Gastroesophageal sphincter (tissue), 4 donors: ENCODE results near the gene WDCP. TPM values are rescaled to one million over a fixed set of nuclear protein-coding genes. Genes with fewer than 3 reads are reported as not detected.

Source experiments
- ATAC-seq: fragments of 150-250 bp; one replicate; pipeline ENCODE4 v1.9.1; 2016; ENCODE audit warnings: mild to moderate bottlenecking, moderate library complexity
- H3K27ac ChIP-seq, 4 donors: fragments of 200-600 bp; sonication (generic) in 3 of 4; 1 replicate in 3 of 4; 2 replicates in 1 of 4; pipeline ENCODE4 v1.5.1; 2016 to 2019
- H3K27me3 ChIP-seq: fragments of 200-600 bp; sonication (generic); one replicate; pipeline ENCODE4 v1.5.1; 2019
- H3K36me3 ChIP-seq, 2 donors: fragments of 200-600 bp; sonication (generic); one replicate each; pipeline ENCODE4 v1.5.1; 2019; ENCODE audit warnings: control low read depth in 1 of 2
- H3K4me1 ChIP-seq, 3 donors: fragments of 200-600 bp; sonication (generic); 1 replicate in 2 of 3; 2 replicates in 1 of 3; pipeline ENCODE4 v1.5.1; 2016 to 2019; ENCODE audit warnings: control low read depth in 2 of 3
- H3K4me3 ChIP-seq, 2 donors: fragments of 200-600 bp; sonication (generic); one replicate each; pipeline ENCODE4 v1.5.1; 2019; ENCODE audit warnings: mild to moderate bottlenecking in 1 of 2, moderate library complexity in 1 of 2
- H3K9me3 ChIP-seq, 3 donors: fragments of 200-600 bp; sonication (generic); one replicate each; pipeline ENCODE4 v1.5.1; 2017 to 2019; ENCODE audit warnings: control low read depth in 2 of 3
- EP300 ChIP-seq: sonication (generic); formaldehyde crosslinking; IDR thresholded peaks from one replicate; pipeline ENCODE4 v1.6.1; 2017; ENCODE audit warnings: antibody characterized with exemption, mild to moderate bottlenecking
- POLR2A ChIP-seq, 2 donors: fragments of 450-650 bp; IDR thresholded peaks; one replicate each; pipeline ENCODE4 v1.6.1; 2017; ENCODE audit warnings: antibody characterized with exemption in 2 of 2, mild to moderate bottlenecking in 2 of 2, moderate library complexity in 1 of 2
- POLR2AphosphoS5 ChIP-seq: sonication (generic); formaldehyde crosslinking; IDR thresholded peaks from one replicate; pipeline ENCODE4 v1.6.1; 2017; ENCODE audit warnings: antibody characterized with exemption
- WGBS, 2 donors: methylation state at CpG; one replicate each; pipeline ENCODE4 v1.1.5; 2018; ENCODE audit warnings: low coverage in 1 of 2; 5-methylcytosine and 5-hydroxymethylcytosine counted together
- total RNA-seq, 4 donors: library from RNA; depleted of rRNA; stranded (reverse); fragments of >200 nt; gene quantifications; one replicate each; pipeline ENCODE4 v1.1.0, GENCODE V29; 2016
- TF ChIP-seq, protein P1 (sequence below), 4 experiments: fragments of 200-600 bp in 2 of 4; fragments of 450-650 bp in 2 of 4; sonication (generic) in 1 of 4; IDR thresholded peaks; one replicate each; pipeline ENCODE4 v1.5.1; 2017 to 2019; ENCODE audit warnings: antibody characterized with exemption in 4 of 4, mild to moderate bottlenecking in 2 of 4, moderate library complexity in 2 of 4

WDCP gene
- total RNA-seq, 4 donors from 2014 or later = 5.9 to 7.3 (median 6.4) TPM

DNA sequence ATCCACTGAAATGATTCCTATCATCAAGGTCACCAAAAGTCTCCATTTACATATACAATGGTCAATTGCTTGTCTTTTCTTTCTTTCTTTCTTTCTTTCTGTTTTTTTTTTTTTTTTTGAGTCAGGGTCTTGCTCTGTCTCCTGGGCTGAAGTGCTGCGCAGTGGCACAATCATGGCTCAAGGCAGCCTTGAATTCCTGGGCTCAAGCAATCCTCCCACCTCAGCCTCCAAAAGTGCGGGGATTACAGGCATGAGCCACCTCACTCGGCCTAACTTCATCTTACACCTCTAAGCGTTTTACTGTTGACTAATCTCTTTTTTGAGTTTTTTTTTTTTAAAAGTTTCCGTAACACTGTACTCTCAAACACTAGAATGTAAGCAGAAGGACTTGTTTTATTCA is 28.1 kb upstream of the WDCP start:
- WGBS, 2 donors = 50 to 57% methylated on average over 5 of the region's 5 CpGs
- Histone ChIP-seq H3K27ac (peak overlapping the region; percentile 52 to 99 (median 94)), H3K36me3 (peaks cover 0 to 61% of the 10 kb centered on the region in 2 donors), H3K4me1 (peaks cover 0 to 36% (median 13%) of the 10 kb centered on the region in 3 donors), H3K4me3 (peak overlapping the region; percentile 84 to 86), H3K9me3 (no peaks in the 10 kb centered on the region), H3K27me3 (no peaks in the 10 kb centered on the region)
- ATAC-seq = no peak
- TF ChIP-seq POLR2AphosphoS5 (no peak), POLR2A (IDR thresholded peaks at IDR 0.05) (no peak), EP300 (no peak)
- TF ChIP-seq, protein P1, sequence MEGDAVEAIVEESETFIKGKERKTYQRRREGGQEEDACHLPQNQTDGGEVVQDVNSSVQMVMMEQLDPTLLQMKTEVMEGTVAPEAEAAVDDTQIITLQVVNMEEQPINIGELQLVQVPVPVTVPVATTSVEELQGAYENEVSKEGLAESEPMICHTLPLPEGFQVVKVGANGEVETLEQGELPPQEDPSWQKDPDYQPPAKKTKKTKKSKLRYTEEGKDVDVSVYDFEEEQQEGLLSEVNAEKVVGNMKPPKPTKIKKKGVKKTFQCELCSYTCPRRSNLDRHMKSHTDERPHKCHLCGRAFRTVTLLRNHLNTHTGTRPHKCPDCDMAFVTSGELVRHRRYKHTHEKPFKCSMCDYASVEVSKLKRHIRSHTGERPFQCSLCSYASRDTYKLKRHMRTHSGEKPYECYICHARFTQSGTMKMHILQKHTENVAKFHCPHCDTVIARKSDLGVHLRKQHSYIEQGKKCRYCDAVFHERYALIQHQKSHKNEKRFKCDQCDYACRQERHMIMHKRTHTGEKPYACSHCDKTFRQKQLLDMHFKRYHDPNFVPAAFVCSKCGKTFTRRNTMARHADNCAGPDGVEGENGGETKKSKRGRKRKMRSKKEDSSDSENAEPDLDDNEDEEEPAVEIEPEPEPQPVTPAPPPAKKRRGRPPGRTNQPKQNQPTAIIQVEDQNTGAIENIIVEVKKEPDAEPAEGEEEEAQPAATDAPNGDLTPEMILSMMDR (IDR thresholded peaks at IDR 0.05) = no peak

DNA sequence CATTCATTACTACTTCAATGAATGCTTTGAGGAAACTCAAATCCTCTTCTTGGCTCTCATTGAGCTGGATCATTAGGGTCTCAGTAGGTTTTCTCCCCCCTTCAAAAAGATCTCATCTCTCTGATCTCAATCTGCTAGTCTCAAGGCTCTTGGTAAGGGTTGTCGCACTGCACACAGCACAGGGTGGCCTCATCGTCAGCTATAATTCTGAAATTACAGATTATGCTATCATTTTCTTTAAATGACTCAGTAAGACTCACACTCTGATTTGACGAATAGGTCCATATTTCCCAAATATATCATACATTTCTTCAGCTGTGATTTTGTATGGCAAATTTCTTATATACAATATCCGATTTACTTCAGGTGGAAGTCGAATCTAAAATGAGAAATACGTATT is 26.6 kb upstream of the WDCP start:
- 82 to 89% methylated on average over 6 of the region's 6 CpGs for WGBS, 2 donors

DNA sequence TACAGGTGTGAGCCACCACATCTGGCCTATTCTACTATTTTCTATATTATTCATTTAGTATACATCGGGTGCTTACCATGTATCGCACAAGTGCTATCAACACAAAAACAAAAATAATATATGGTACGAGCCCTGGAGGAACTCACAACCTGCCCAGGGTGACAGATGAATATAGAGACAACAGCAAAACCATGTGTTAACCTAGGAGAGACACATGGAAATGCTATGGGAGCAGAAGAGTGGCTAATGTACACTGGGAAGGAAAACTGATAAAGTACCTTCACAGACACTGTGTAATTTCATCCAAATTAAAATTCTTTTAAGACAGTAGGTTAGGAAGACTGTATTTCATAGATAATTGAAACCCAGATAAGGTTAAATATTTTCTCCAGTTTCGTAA is 25.1 kb upstream of the WDCP start:
- no peak for ATAC-seq
- Histone ChIP-seq H3K36me3 (peaks cover 0 to 76% of the 10 kb centered on the region in 2 donors), H3K4me3 (no peak overlapping the region), H3K9me3 (no peaks in the 10 kb centered on the region), H3K27ac (no peak overlapping the region), H3K27me3 (no peaks in the 10 kb centered on the region), H3K4me1 (peaks cover 0 to 27% (median 8%) of the 10 kb centered on the region in 3 donors)
- TF ChIP-seq EP300 (no peak), POLR2A (IDR thresholded peaks at IDR 0.05) (no peak), POLR2AphosphoS5 (no peak)
- TF ChIP-seq, protein P1 (IDR thresholded peaks at IDR 0.05) = no peak
- WGBS, 2 donors = 86 to 89% methylated on average over 4 of the region's 4 CpGs

More for the DNA sequence above, 26.6 kb upstream of the WDCP start:
- H3K4me1 ChIP-seq = peaks cover 0 to 36% (median 13%) of the 10 kb centered on the region in 3 donors
- ATAC-seq = no peak
- H3K27me3 ChIP-seq = no peaks in the 10 kb centered on the region
- H3K4me3 ChIP-seq = no peak overlapping the region
- no peak overlapping the region for H3K27ac ChIP-seq
- H3K9me3 ChIP-seq = no peaks in the 10 kb centered on the region
- no peak for TF ChIP-seq EP300
- peaks cover 0 to 62% of the 10 kb centered on the region in 2 donors for H3K36me3 ChIP-seq

DNA sequence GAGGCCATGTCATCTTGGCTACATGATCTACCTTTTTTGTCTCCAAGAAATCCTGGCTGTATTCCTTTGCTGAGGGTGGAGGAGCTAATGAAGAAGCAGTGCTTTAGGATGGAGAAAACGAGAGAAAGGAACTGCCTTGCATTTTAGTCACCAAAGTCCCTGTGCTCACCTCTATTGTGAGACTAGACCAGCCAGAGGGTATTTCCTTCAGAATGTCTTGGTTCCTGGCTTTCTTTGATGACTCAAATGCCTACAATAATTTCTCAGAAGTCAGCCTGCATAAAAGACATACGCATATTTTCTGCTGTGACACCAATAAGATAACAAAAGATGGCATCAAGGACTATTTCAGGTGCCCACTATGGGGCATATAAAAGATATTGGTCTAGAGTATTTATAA is 18.1 kb upstream of the WDCP start:
- WGBS, 2 donors = 84 to 85% methylated on average over 2 of the region's 2 CpGs
- ATAC-seq = no peak
- peaks cover 0 to 55% of the 10 kb centered on the region in 2 donors for H3K36me3 ChIP-seq

DNA sequence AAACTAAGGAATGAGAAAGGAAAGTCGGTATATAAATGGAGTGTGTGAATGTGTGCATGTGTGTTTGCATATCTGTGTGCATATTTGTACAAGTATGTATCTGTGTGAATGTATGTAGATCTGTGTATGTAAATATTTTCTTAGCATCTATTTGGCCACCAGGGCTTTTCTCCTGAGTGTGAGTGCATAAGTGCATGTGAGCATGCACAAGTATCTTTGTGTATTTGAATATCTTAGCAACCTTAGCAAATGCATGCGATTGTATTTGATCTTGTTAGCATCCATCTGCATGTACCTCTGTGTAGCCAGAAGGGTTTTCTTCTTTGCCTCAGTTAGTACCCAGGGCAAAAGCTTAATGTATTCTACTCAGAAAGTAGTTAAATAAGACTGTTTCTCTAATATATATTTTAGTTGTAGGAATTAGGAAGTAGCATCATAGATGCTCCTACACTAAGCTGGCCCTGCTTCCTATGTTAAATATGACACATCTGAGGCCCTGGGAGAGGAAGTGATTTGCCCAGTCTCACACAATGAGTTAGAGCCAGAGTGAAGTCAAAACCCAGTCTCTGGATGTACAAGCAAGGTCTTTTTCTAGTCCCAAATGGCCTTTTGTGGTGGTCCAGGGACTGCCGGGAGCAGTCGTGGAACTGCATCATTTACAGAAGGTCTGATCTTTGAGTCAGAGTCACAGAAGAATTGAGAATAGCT is 11.5 kb upstream of the WDCP start:
- no peak overlapping the region for H3K4me3 ChIP-seq
- H3K36me3 ChIP-seq = no peaks in the 10 kb centered on the region
- ATAC-seq = no peak
- TF ChIP-seq, protein P1 (IDR thresholded peaks at IDR 0.05) = no peak
- TF ChIP-seq EP300 (no peak), POLR2AphosphoS5 (no peak), POLR2A (IDR thresholded peaks at IDR 0.05) (no peak)
- H3K9me3 ChIP-seq = no peaks in the 10 kb centered on the region
- no peak overlapping the region for H3K27ac ChIP-seq
- no peaks in the 10 kb centered on the region for H3K27me3 ChIP-seq
- no peaks in the 10 kb centered on the region for H3K4me1 ChIP-seq
- 71 to 80% methylated on average over 2 to 3 of the region's 4 CpGs for WGBS, 2 donors

More for the DNA sequence above, 18.1 kb upstream of the WDCP start:
- no peak overlapping the region for H3K27ac ChIP-seq
- no peak overlapping the region for H3K4me3 ChIP-seq
- H3K27me3 ChIP-seq = no peaks in the 10 kb centered on the region
- H3K4me1 ChIP-seq = no peaks in the 10 kb centered on the region
- H3K9me3 ChIP-seq = no peaks in the 10 kb centered on the region
- TF ChIP-seq POLR2A (IDR thresholded peaks at IDR 0.05) (no peak), EP300 (no peak), POLR2AphosphoS5 (no peak)
- TF ChIP-seq, protein P1 (IDR thresholded peaks at IDR 0.05) = no peak
